H1 (cell line): ENCODE results near the gene FAM131C. TPM values are rescaled to one million over a fixed set of nuclear protein-coding genes. Genes with fewer than 3 reads are reported as not detected.

Source experiments
- CTCF ChIA-PET: fragments of 300-600 bp; sonication (Branson Sonifier 250); formaldehyde crosslinking; loops from one replicate; lab custom pipeline; 2021; ENCODE audit not compliant: partially characterized antibody; lab: Charles Lee
- POLR2A ChIA-PET: fragments of 300-600 bp; sonication (Branson Sonifier 250); formaldehyde crosslinking; loops from one replicate; lab custom pipeline; 2021; ENCODE audit warnings: inconsistent platforms; ENCODE audit not compliant: partially characterized antibody; lab: Charles Lee
- DNase-seq, 2 experiments: peaks; one replicate each; pipeline versions ENCODE4 v3.0.0 to v3.0.0-alpha.2; 2010 to 2022; ENCODE audit warnings: low spot score in 2 of 2, low read depth in 1 of 2, mixed read lengths in 1 of 2
- FAIRE-seq: peaks from 2 replicates; lab custom pipeline; 2011; peaks lifted over from hg19 to GRCh38; lab: Jason Lieb, UNC
- H2AFZ ChIP-seq: 2 replicates; pipeline ENCODE4 v1.8.1; 2012; ENCODE audit warnings: low read length, inconsistent platforms
- H2AK5ac ChIP-seq: 2 replicates; pipeline ENCODE4 v1.6.1; 2013; ENCODE audit warnings: low read depth, low read length
- H2BK120ac ChIP-seq: replicated peaks from 2 replicates; pipeline ENCODE3; 2013; ENCODE audit warnings: low read depth, low read length, inconsistent platforms
- H2BK12ac ChIP-seq: 2 replicates; pipeline ENCODE4 v1.6.1; 2013; ENCODE audit warnings: low read depth, low read length
- H2BK15ac ChIP-seq: 2 replicates; pipeline ENCODE4 v1.6.1; 2013; ENCODE audit warnings: low read length
- H2BK20ac ChIP-seq: 2 replicates; pipeline ENCODE4 v1.6.1; 2013; ENCODE audit warnings: low read length
- H2BK5ac ChIP-seq: 2 replicates; pipeline ENCODE4 v1.6.1; 2013; ENCODE audit warnings: low read depth, low read length
- H3K14ac ChIP-seq: 2 replicates; pipeline ENCODE4 v1.6.1; 2013; ENCODE audit warnings: inconsistent platforms; ENCODE audit not compliant: insufficient read length
- H3K18ac ChIP-seq: 2 replicates; pipeline ENCODE4 v1.6.1; 2013; ENCODE audit warnings: low read length; ENCODE audit errors: extremely low read depth
- H3K23ac ChIP-seq: 2 replicates; pipeline ENCODE4 v1.6.1; 2013; ENCODE audit warnings: inconsistent platforms; ENCODE audit not compliant: insufficient read length
- H3K23me2 ChIP-seq: 2 replicates; pipeline ENCODE4 v1.6.1; 2013; ENCODE audit warnings: low read depth, low read length
- H3K27ac ChIP-seq: 2 replicates; pipeline ENCODE4 v1.6.1; 2011; ENCODE audit warnings: low read depth, low read length, inconsistent platforms
- H3K27me3 ChIP-seq, 4 experiments: replicated peaks in 1 of 4; 1 replicate in 1 of 4; 2 replicates in 3 of 4; pipeline versions ENCODE4 v1.6.1 to v1.8.1; 2011 to 2013; ENCODE audit warnings: low read length in 3 of 4, mild to moderate bottlenecking in 3 of 4, inconsistent platforms in 2 of 4, mixed read lengths in 2 of 4, moderate library complexity in 1 of 4; ENCODE audit not compliant: control insufficient read depth in 3 of 4, insufficient read depth in 3 of 4; ENCODE audit errors: extremely low read depth in 1 of 4
- H3K36me3 ChIP-seq, 4 experiments: 2 replicates each; pipeline versions ENCODE4 v1.6.1 to v1.8.1; 2011 to 2013; ENCODE audit warnings: mild to moderate bottlenecking in 4 of 4, low read length in 3 of 4, moderate library complexity in 2 of 4, control low read depth in 1 of 4, inconsistent platforms in 1 of 4; ENCODE audit not compliant: insufficient read depth in 4 of 4, control insufficient read depth in 2 of 4
- H3K4ac ChIP-seq: replicated peaks from 2 replicates; pipeline ENCODE3; 2013; ENCODE audit warnings: low read length, low read depth, mixed read lengths, inconsistent platforms; ENCODE audit not compliant: insufficient read length
- H3K4me1 ChIP-seq, 4 experiments: replicated peaks in 1 of 4; 1 replicate in 1 of 4; 2 replicates in 3 of 4; pipeline versions ENCODE4 v1.6.1 to v1.8.1; 2011 to 2013; ENCODE audit warnings: low read length in 3 of 4, inconsistent platforms in 2 of 4, mixed read lengths in 1 of 4; ENCODE audit not compliant: insufficient read depth in 4 of 4, control insufficient read depth in 3 of 4
- H3K4me2 ChIP-seq, 2 experiments: 2 replicates each; pipeline versions ENCODE4 v1.6.1 to v1.8.1; 2011 to 2013; ENCODE audit warnings: low read depth in 2 of 2, low read length in 2 of 2, control low read depth in 1 of 2, inconsistent platforms in 1 of 2, mild to moderate bottlenecking in 1 of 2; ENCODE audit not compliant: insufficient read depth in 1 of 2
- H3K4me3 ChIP-seq, 4 experiments: fragments of 200-600, 300-600 bp in 1 of 4; sonication (generic), shearing (Covaris generic), sonication (Bioruptor Twin) in 1 of 4; 2 replicates each; pipeline versions ENCODE4 v1.5.1 to v1.8.1; 2011 to 2016; ENCODE audit warnings: low read length in 4 of 4, low read depth in 3 of 4, control low read depth in 2 of 4, inconsistent platforms in 2 of 4, mild to moderate bottlenecking in 2 of 4, mixed read lengths in 1 of 4, moderate library complexity in 1 of 4; ENCODE audit not compliant: insufficient read depth in 2 of 4; ENCODE audit errors: extremely low read depth in 1 of 4
- H3K56ac ChIP-seq: replicated peaks from 2 replicates; pipeline ENCODE3; 2013; ENCODE audit warnings: low read depth, mild to moderate bottlenecking, mixed read lengths, low read length, inconsistent platforms; ENCODE audit not compliant: insufficient read length
- H3K79me1 ChIP-seq: 2 replicates; pipeline ENCODE4 v1.6.1; 2013; ENCODE audit warnings: low read depth, low read length, control low read depth
- H3K79me2 ChIP-seq, 2 experiments: 2 replicates each; pipeline versions ENCODE4 v1.6.1 to v1.8.1; 2012 to 2013; ENCODE audit warnings: low read length in 2 of 2, mild to moderate bottlenecking in 2 of 2, inconsistent platforms in 1 of 2; ENCODE audit not compliant: insufficient read depth in 2 of 2, control insufficient read depth in 1 of 2
- H3K9ac ChIP-seq, 4 experiments: replicated peaks in 1 of 4; 1 replicate in 1 of 4; 2 replicates in 3 of 4; pipeline versions ENCODE4 v1.6.1 to v1.8.1; 2011 to 2013; ENCODE audit warnings: low read depth in 3 of 4, low read length in 3 of 4, control low read depth in 2 of 4, mild to moderate bottlenecking in 2 of 4, moderate library complexity in 2 of 4, inconsistent platforms in 1 of 4; ENCODE audit errors: extremely low read depth in 1 of 4
- H3K9me3 ChIP-seq, 2 experiments: 2 replicates each; pipeline versions ENCODE4 v1.6.1 to v1.8.1; 2012 to 2013; ENCODE audit warnings: mild to moderate bottlenecking in 2 of 2, moderate library complexity in 2 of 2, control low read depth in 1 of 2, inconsistent platforms in 1 of 2, low read depth in 1 of 2, low read length in 1 of 2, mixed read lengths in 1 of 2; ENCODE audit not compliant: insufficient read depth in 2 of 2
- H4K20me1 ChIP-seq, 2 experiments: replicated peaks in 1 of 2; 2 replicates each; pipeline versions ENCODE3 to v1.8.1; 2011 to 2013; ENCODE audit warnings: inconsistent platforms in 2 of 2, low read length in 2 of 2, mild to moderate bottlenecking in 1 of 2; ENCODE audit not compliant: insufficient read depth in 2 of 2, control insufficient read depth in 1 of 2
- H4K5ac ChIP-seq: 2 replicates; pipeline ENCODE4 v1.6.1; 2013; ENCODE audit warnings: low read length, low read depth, mixed read lengths, inconsistent platforms; ENCODE audit not compliant: insufficient read length
- H4K8ac ChIP-seq: 2 replicates; pipeline ENCODE4 v1.8.0; 2013; ENCODE audit warnings: mild to moderate bottlenecking, moderate library complexity, low read length, inconsistent platforms; ENCODE audit not compliant: insufficient read depth; ENCODE audit errors: extremely low read depth
- H4K91ac ChIP-seq: replicated peaks from 2 replicates; pipeline ENCODE3; 2013; ENCODE audit warnings: low read length, mixed read lengths, inconsistent platforms; ENCODE audit not compliant: insufficient read length
- ATF3 ChIP-seq: IDR thresholded peaks from 2 replicates; pipeline ENCODE4 v1.6.1; 2011; ENCODE audit warnings: low read depth, mild to moderate bottlenecking, low read length; ENCODE audit not compliant: insufficient read depth
- CREB1 ChIP-seq: IDR thresholded peaks from 2 replicates; pipeline ENCODE4 v1.6.1; 2012; ENCODE audit warnings: inconsistent platforms
- EP300 ChIP-seq, 2 experiments: IDR thresholded peaks; 1 replicate in 1 of 2; 2 replicates in 1 of 2; pipeline ENCODE4 v1.6.1; 2011 to 2012; ENCODE audit warnings: low read depth in 2 of 2, low read length in 2 of 2, mild to moderate bottlenecking in 2 of 2, borderline replicate concordance in 1 of 2, inconsistent platforms in 1 of 2, moderate library complexity in 1 of 2
- FOSL1 ChIP-seq: IDR thresholded peaks from 2 replicates; pipeline ENCODE4 v1.6.1; 2011; ENCODE audit warnings: mild to moderate bottlenecking, low read depth, low read length, moderate library complexity; ENCODE audit not compliant: insufficient read depth
- KDM4A ChIP-seq: IDR thresholded peaks from one replicate; pipeline ENCODE4 v1.7.1; 2012; ENCODE audit warnings: low read depth, mild to moderate bottlenecking, moderate library complexity, low read length, inconsistent platforms; ENCODE audit not compliant: severe bottlenecking
- RFX5 ChIP-seq: IDR thresholded peaks from 2 replicates; pipeline ENCODE4 v1.6.1; 2011; ENCODE audit warnings: low read depth, low read length, improper control_type of control experiment, borderline replicate concordance
- SRF ChIP-seq: IDR thresholded peaks from 2 replicates; pipeline ENCODE4 v1.6.1; 2011; ENCODE audit warnings: mild to moderate bottlenecking, low read depth, low read length, moderate library complexity
- TEAD4 ChIP-seq: IDR thresholded peaks from 2 replicates; pipeline ENCODE4 v1.6.1; 2012; ENCODE audit warnings: low read depth, low read length, inconsistent platforms, mixed read lengths
- ZNF274 ChIP-seq: IDR thresholded peaks from 2 replicates; pipeline ENCODE4 v1.7.0; 2012; ENCODE audit warnings: low read length, borderline replicate concordance; ENCODE audit errors: extremely low read depth
- WGBS, 2 experiments: shearing (Covaris generic) in 1 of 2; methylation state at CpG; one replicate each; pipeline versions ENCODE4 v1.1.6 to v1.1.7; 2013 to 2015; ENCODE audit warnings: low lambda C conversion rate in 2 of 2, mixed read lengths in 2 of 2, inconsistent platforms in 1 of 2, low coverage in 1 of 2, missing lambda C conversion rate in 1 of 2; ENCODE audit not compliant: insufficient replicate concordance in 2 of 2, insufficient coverage in 1 of 2, insufficient read length in 1 of 2; ENCODE audit errors: extremely low coverage in 1 of 2, missing lambda C conversion rate in 1 of 2; 5-methylcytosine and 5-hydroxymethylcytosine counted together
- polyA plus RNA-seq, 7 experiments: library from polyadenylated mRNA; depleted of rRNA in 3 of 7; stranded (reverse) in 5 of 7; unstranded in 2 of 7; fragments of >200 nt in 5 of 7; fragments of 200-250 nt in 2 of 7; gene quantifications; 1 replicate in 5 of 7; 2 replicates in 1 of 7; 4 replicates in 1 of 7; pipeline versions ENCODE4 v1.2.1 to v1.2.3, GENCODE V29; 2011 to 2013; ENCODE audit warnings: missing spikeins in 2 of 7, mixed read lengths in 2 of 7
- total RNA-seq: library from RNA; stranded (reverse); fragmentation: NEBNext Ultra II Directional; extraction: Animal tissue kit (Norgen Biotek cat#: 25700); gene quantifications from 2 replicates; pipeline ENCODE4 v1.2.1, GENCODE V29; 2021

FAM131C gene
- total and polyA plus RNA-seq, 2 of the 8 experiments (the other 6 are each of a cell fraction or from before 2014, with no cell fraction given) = 0.73 to 0.78 TPM

- H3K14ac ChIP-seq = no peak overlapping the region
- H2AK5ac ChIP-seq = no peak overlapping the region
- no peak overlapping the region for H3K4ac ChIP-seq
- H3K9me3 ChIP-seq = no peaks in the 10 kb centered on the region
- H3K4me2 ChIP-seq = no peak overlapping the region
- no peaks in the 10 kb centered on the region for H3K79me2 ChIP-seq
- no peak overlapping the region for H3K23ac ChIP-seq
- H4K20me1 ChIP-seq = no peaks in the 10 kb centered on the region
- H4K91ac ChIP-seq = no peak overlapping the region
- H3K36me3 ChIP-seq = no peaks in the 10 kb centered on the region
- H3K27ac ChIP-seq = no peak overlapping the region
- H3K23me2 ChIP-seq = no peaks in the 10 kb centered on the region
- no peak for FAIRE-seq
- peaks cover 0 to 7% (median 2%) of the 10 kb centered on the region in 4 experiments; a peak in 3 of 7 replicates for H3K27me3 ChIP-seq
- no peak overlapping the region for H3K18ac ChIP-seq
- H2AFZ ChIP-seq = no peak overlapping the region
- H2BK12ac ChIP-seq = no peak overlapping the region
- DNase-seq = no peak
- H2BK5ac ChIP-seq = no peak overlapping the region
- H3K56ac ChIP-seq = no peak overlapping the region
- no peaks in the 10 kb centered on the region for H3K79me1 ChIP-seq
- ChIA-PET CTCF (interaction anchor here (1.3 to 6.7 kb wide), 4 partner anchors 9 to 231 kb away, joined by 3 to 74 read pairs (median 24); no protein-coding TSS in a partner anchor), POLR2A (interaction anchor here (0.9 kb wide), 1 partner anchor 25 kb away, joined by 4 read pairs; no protein-coding TSS in a partner anchor)
- H4K5ac ChIP-seq = no peak overlapping the region
- WGBS, 2 experiments = 80% methylated on average over 7 of the region's 7 CpGs; no CpG with 5 or more reads in 1 of the 2 experiments
- H4K8ac ChIP-seq = no peak overlapping the region
- H3K4me1 ChIP-seq = peaks cover 0 to 10% (median 4%) of the 10 kb centered on the region in 4 experiments; a peak in 6 of 7 replicates
- no peak overlapping the region for H3K4me3 ChIP-seq
- H2BK15ac ChIP-seq = no peak overlapping the region
- no peak overlapping the region for H2BK20ac ChIP-seq
- TF ChIP-seq RFX5 (no peak), TEAD4 (no peak), KDM4A (no peak), EP300 (IDR thresholded peaks at IDR 0.05; ENCODE audit: borderline replicate concordance in 1 of 2, low read depth in 2 of 2, low read length in 2 of 2) (no peak), ATF3 (no peak), CREB1 (no peak), ZNF274 (no peak), FOSL1 (no peak), SRF (no peak)
- H2BK120ac ChIP-seq = no peak overlapping the region
- no peak overlapping the region for H3K9ac ChIP-seq
These were observed 50.3 kb downstream of the FAM131C start for GRCh38 chr1:16023050-16023653.
